ENCODE results near the gene SIGLEC12. TPM values are rescaled to one million over a fixed set of nuclear protein-coding genes. Genes with fewer than 3 reads are reported as not detected.

Gene SIGLEC12
- total RNA-seq, 1 experiment from 2014 or later: not detected

- no peaks in the 10 kb centered on the region for H3K36me3 Mint-ChIP-seq (ENCODE audit: insufficient read depth, unreplicated experiment)
- BruUV-seq (replicated peaks): no TSS peak
- H3K27ac Mint-ChIP-seq (ENCODE audit: unreplicated experiment): no peak overlapping the region
- H3K4me1 Mint-ChIP-seq (ENCODE audit: low read depth, unreplicated experiment): no peaks in the 10 kb centered on the region
- CTCF ChIA-PET: no interaction called here
- TF ChIP-seq CTCF (IDR thresholded peaks at IDR 0.05; ENCODE audit: unreplicated experiment): no peak
- intact Hi-C loops (cut with micrococcal nuclease; ENCODE audit: unreplicated experiment): no loop called here
- no peaks in the 10 kb centered on the region for H3K9me3 Mint-ChIP-seq (ENCODE audit: low read depth, unreplicated experiment)
- DNase-seq: no peak
- H3K27me3 Mint-ChIP-seq (ENCODE audit: unreplicated experiment): peaks cover 76% of the 10 kb centered on the region
- H3K4me3 Mint-ChIP-seq (ENCODE audit: low read depth, unreplicated experiment): no peak overlapping the region
Measured at GRCh38 chr19:51525651-51526050, 24.1 kb upstream of the SIGLEC12 start.

- Mint-ChIP-seq H3K4me1 (ENCODE audit: low read depth, unreplicated experiment) (no peaks in the 10 kb centered on the region), H3K4me3 (ENCODE audit: low read depth, unreplicated experiment) (no peak overlapping the region), H3K27me3 (ENCODE audit: unreplicated experiment) (peaks cover 69% of the 10 kb centered on the region), H3K27ac (ENCODE audit: unreplicated experiment) (no peak overlapping the region), H3K9me3 (ENCODE audit: low read depth, unreplicated experiment) (no peaks in the 10 kb centered on the region), H3K36me3 (ENCODE audit: insufficient read depth, unreplicated experiment) (no peaks in the 10 kb centered on the region)
- no peak for TF ChIP-seq CTCF (IDR thresholded peaks at IDR 0.05; ENCODE audit: unreplicated experiment)
- intact Hi-C loops (cut with micrococcal nuclease; ENCODE audit: unreplicated experiment): no loop called here
- no TSS peak for BruUV-seq (replicated peaks)
- CTCF ChIA-PET: interaction anchor here (0.8 kb wide), 1 partner anchor 132 kb away, joined by 3 read pairs; no protein-coding TSS in a partner anchor
- DNase-seq: no peak
Measured at GRCh38 chr19:51524666-51525264, 23.2 kb upstream of the SIGLEC12 start.

- Mint-ChIP-seq H3K36me3 (ENCODE audit: insufficient read depth, unreplicated experiment) (no peaks in the 10 kb centered on the region), H3K27me3 (ENCODE audit: unreplicated experiment) (peaks cover 40% of the 10 kb centered on the region), H3K4me3 (ENCODE audit: low read depth, unreplicated experiment) (no peak overlapping the region), H3K9me3 (ENCODE audit: low read depth, unreplicated experiment) (peaks cover 3% of the 10 kb centered on the region), H3K4me1 (ENCODE audit: low read depth, unreplicated experiment) (no peaks in the 10 kb centered on the region), H3K27ac (ENCODE audit: unreplicated experiment) (no peak overlapping the region)
- CTCF ChIA-PET: no interaction called here
- intact Hi-C loops (cut with micrococcal nuclease; ENCODE audit: unreplicated experiment): no loop called here
- no peak for TF ChIP-seq CTCF (IDR thresholded peaks at IDR 0.05; ENCODE audit: unreplicated experiment)
- no peak for DNase-seq
- BruUV-seq (replicated peaks): no TSS peak
Measured at GRCh38 chr19:51521781-51522180, 20.2 kb upstream of the SIGLEC12 start.

GRCh38 chr19:51521357-51521756, 19.8 kb upstream of the SIGLEC12 start:
- no peak for TF ChIP-seq CTCF (IDR thresholded peaks at IDR 0.05; ENCODE audit: unreplicated experiment)
- peaks cover 35% of the 10 kb centered on the region for H3K27me3 Mint-ChIP-seq (ENCODE audit: unreplicated experiment)
- H3K4me1 Mint-ChIP-seq (ENCODE audit: low read depth, unreplicated experiment): no peaks in the 10 kb centered on the region
- CTCF ChIA-PET: no interaction called here
- intact Hi-C loops (cut with micrococcal nuclease; ENCODE audit: unreplicated experiment): no loop called here
- no peak for DNase-seq
- H3K9me3 Mint-ChIP-seq (ENCODE audit: low read depth, unreplicated experiment): peaks cover 3% of the 10 kb centered on the region
- no TSS peak for BruUV-seq (replicated peaks)
- no peaks in the 10 kb centered on the region for H3K36me3 Mint-ChIP-seq (ENCODE audit: insufficient read depth, unreplicated experiment)
- H3K27ac Mint-ChIP-seq (ENCODE audit: unreplicated experiment): no peak overlapping the region
- no peak overlapping the region for H3K4me3 Mint-ChIP-seq (ENCODE audit: low read depth, unreplicated experiment)
